CD4-positive, alpha-beta T cell treated with Interleukin-15 for 4 hours (primary cell): ENCODE results near the gene MYLK.

Experiments used
- DNase-seq: peaks from one replicate; pipeline ENCODE4 v3.0.0-alpha.2; 2020; ENCODE audit warnings: low spot score

MYLK gene

GRCh38 chr3:123672429-123673146 lies 211.5 kb downstream of the MYLK start:
- no peak for DNase-seq

- no peak for DNase-seq
These were observed 213.4 kb downstream of the MYLK start for GRCh38 chr3:123670743-123671142.

- no peak for DNase-seq
These were observed 215.2 kb downstream of the MYLK start for GRCh38 chr3:123668906-123669305.

GRCh38 chr3:123667784-123668183 lies 216.3 kb downstream of the MYLK start:
- no peak for DNase-seq

- DNase-seq: no peak
These were observed 219.4 kb downstream of the MYLK start for GRCh38 chr3:123664753-123665152.

GRCh38 chr3:123663977-123664376 lies 220.2 kb downstream of the MYLK start:
- no peak for DNase-seq

GRCh38 chr3:123661973-123662372 lies 222.2 kb downstream of the MYLK start:
- no peak for DNase-seq

- no peak for DNase-seq
These were observed 223.2 kb downstream of the MYLK start for GRCh38 chr3:123660900-123661299.

- no peak for DNase-seq
These were observed 223.9 kb downstream of the MYLK start for GRCh38 chr3:123660141-123660675.

- DNase-seq: no peak
These were observed 225.3 kb downstream of the MYLK start for GRCh38 chr3:123658852-123659206.

- DNase-seq: no peak
These were observed 225.8 kb downstream of the MYLK start for GRCh38 chr3:123658118-123658851.

GRCh38 chr3:123657568-123657967 lies 226.6 kb downstream of the MYLK start:
- no peak for DNase-seq

GRCh38 chr3:123657111-123657510 lies 227.0 kb downstream of the MYLK start:
- DNase-seq: no peak

GRCh38 chr3:123656691-123657090 lies 227.4 kb downstream of the MYLK start:
- DNase-seq: no peak

GRCh38 chr3:123656274-123656673 lies 227.9 kb downstream of the MYLK start:
- DNase-seq: no peak

- no peak for DNase-seq
These were observed 228.7 kb downstream of the MYLK start for GRCh38 chr3:123655400-123655799.

- no peak for DNase-seq
These were observed 230.9 kb downstream of the MYLK start for GRCh38 chr3:123653221-123653682.

GRCh38 chr3:123652342-123652984 lies 231.7 kb downstream of the MYLK start:
- DNase-seq: peak; percentile 28

GRCh38 chr3:123651449-123652341 lies 232.4 kb downstream of the MYLK start:
- no peak for DNase-seq

GRCh38 chr3:123650101-123650500 lies 234.0 kb downstream of the MYLK start:
- DNase-seq: no peak

GRCh38 chr3:123648696-123649405 lies 235.3 kb downstream of the MYLK start:
- no peak for DNase-seq
